Gastroesophageal sphincter (tissue), 3 donors: ENCODE results near the gene LRP1B.

ENCODE experiments used
- CTCF ChIP-seq, 4 experiments: fragments of 200-600 bp in 2 of 4; fragments of 450-650 bp in 2 of 4; sonication (generic) in 1 of 4; IDR thresholded peaks; one replicate each; pipeline ENCODE4 v1.5.1; 2017 to 2019; ENCODE audit warnings: antibody characterized with exemption in 4 of 4, mild to moderate bottlenecking in 2 of 4, moderate library complexity in 2 of 4
- EP300 ChIP-seq: sonication (generic); formaldehyde crosslinking; IDR thresholded peaks from one replicate; pipeline ENCODE4 v1.6.1; 2017; ENCODE audit warnings: antibody characterized with exemption, mild to moderate bottlenecking
- POLR2A ChIP-seq, 2 donors: fragments of 450-650 bp; IDR thresholded peaks; one replicate each; pipeline ENCODE4 v1.6.1; 2017; ENCODE audit warnings: antibody characterized with exemption in 2 of 2, mild to moderate bottlenecking in 2 of 2, moderate library complexity in 1 of 2
- POLR2AphosphoS5 ChIP-seq: sonication (generic); formaldehyde crosslinking; IDR thresholded peaks from one replicate; pipeline ENCODE4 v1.6.1; 2017; ENCODE audit warnings: antibody characterized with exemption

DNA sequence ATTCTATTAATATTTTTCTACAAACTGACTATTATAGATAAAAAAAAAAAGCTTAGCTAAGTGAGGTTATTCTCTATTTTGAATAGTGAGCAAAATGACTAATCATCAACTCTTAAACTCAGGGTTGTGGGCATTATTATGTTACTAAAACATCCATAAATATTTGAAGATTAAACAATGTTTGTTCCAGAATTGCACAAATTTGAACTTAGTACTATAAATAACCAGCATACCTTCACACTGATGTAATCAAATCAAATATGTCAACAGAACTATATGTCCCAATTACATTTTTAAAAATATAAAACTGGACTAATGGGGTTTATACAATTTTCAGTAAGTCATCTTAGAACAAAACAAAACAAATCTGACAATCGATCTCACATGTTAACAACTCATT is 800.9 kb downstream of the LRP1B start:
- no peak for TF ChIP-seq POLR2A (IDR thresholded peaks at IDR 0.05)
- no peak for TF ChIP-seq POLR2AphosphoS5
- no peak for TF ChIP-seq CTCF (IDR thresholded peaks at IDR 0.05)
- no peak for TF ChIP-seq EP300
